Measurements from ENCODE around the gene RPL22L1.

- TF ChIP-seq, protein P1, sequence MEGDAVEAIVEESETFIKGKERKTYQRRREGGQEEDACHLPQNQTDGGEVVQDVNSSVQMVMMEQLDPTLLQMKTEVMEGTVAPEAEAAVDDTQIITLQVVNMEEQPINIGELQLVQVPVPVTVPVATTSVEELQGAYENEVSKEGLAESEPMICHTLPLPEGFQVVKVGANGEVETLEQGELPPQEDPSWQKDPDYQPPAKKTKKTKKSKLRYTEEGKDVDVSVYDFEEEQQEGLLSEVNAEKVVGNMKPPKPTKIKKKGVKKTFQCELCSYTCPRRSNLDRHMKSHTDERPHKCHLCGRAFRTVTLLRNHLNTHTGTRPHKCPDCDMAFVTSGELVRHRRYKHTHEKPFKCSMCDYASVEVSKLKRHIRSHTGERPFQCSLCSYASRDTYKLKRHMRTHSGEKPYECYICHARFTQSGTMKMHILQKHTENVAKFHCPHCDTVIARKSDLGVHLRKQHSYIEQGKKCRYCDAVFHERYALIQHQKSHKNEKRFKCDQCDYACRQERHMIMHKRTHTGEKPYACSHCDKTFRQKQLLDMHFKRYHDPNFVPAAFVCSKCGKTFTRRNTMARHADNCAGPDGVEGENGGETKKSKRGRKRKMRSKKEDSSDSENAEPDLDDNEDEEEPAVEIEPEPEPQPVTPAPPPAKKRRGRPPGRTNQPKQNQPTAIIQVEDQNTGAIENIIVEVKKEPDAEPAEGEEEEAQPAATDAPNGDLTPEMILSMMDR (IDR thresholded peaks at IDR 0.05) = no peak
- TF ChIP-seq POLR2A (IDR thresholded peaks at IDR 0.05) = no peak
Measured at GRCh38 chr3:170889132-170889531, 19.1 kb upstream of the RPL22L1 start.
